Kasumi-1 (cell line): Measurements from ENCODE around the gene ALLC.
A peak's percentile ranks its signal among the peaks of the same experiment; 100 is the strongest.

Source experiments
- DNase-seq, 2 experiments: peaks; one replicate each; lab custom pipeline; 2025; lab: John Stamatoyannopoulos, UW

Gene ALLC

GRCh38 chr2:3725458-3726250 is 67.7 kb downstream of the ALLC start:
- DNase-seq: no peak

DNA sequence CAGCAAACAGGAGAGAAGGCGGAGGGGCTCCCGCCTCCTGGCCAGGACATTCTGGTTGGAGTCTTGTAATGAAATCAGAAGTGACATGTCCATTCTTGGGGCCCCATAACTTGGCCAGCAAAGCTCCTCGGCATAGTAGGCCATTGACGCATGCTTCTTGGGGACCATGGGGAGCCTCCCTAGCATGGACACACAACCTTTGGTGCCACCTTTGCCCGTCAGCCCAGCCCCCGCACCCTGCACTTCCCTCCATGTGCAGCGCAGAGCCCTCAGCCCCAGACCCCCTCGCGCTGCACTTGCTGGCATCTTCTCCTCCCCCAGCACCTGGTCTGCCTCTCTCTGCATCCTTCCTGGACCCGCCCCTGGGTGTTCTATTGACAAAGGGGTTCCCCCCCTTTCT is 68.5 kb downstream of the ALLC start:
- DNase-seq: no peak

DNA sequence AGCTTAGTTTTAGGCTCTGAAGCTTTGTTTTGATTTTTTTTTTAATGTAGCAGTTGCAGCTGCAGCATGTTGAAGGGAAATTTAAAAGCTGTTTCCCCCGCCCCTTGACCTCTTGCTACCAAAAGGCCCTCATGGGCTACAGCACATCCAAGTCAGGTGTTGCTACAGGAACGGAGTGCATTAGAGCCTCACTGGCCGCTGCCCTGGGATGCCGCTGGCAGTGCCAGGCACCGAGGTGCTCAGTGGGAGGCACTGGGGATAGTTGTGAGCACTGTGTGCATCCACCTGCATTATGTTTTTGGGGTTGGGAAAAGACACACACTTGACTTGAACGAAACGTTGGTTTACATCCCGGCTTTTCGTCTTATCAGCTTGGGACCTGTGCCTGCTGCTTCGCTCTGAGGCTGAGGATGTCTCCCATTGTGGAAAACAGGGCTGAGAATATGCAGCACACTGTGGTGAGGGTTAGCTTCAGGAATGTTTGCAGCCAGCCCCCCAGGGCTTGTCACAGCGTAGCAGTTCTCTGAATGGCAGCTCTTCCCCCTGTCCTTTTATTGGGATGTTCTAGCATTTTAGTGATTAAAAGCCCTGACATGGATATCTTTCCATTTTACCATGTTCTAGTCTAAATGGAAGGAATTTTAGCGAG is 69.5 kb downstream of the ALLC start:
- no peak for DNase-seq

GRCh38 chr2:3728104-3729054 is 70.4 kb downstream of the ALLC start:
- DNase-seq: peak; percentile 88 to 90

DNA sequence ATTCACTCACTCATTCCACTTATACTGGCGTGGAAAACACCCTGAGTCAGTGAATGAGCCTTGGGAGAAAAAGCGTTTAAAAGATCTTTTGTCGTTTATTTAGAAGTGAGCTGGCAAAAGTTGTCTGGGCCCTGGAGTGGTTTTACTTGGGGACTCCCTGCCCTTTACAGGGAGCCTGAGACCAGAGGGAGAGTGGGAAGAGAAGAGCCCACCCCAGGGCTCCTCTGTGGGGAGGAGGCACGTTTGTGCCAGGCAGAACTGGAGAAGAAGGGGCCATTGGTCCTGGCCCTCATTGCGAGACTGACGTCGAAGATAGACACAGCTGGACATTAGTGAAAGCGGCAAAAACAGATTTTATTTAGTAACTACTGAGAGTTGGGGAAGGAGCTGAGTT is 71.1 kb downstream of the ALLC start:
- no peak for DNase-seq

DNA sequence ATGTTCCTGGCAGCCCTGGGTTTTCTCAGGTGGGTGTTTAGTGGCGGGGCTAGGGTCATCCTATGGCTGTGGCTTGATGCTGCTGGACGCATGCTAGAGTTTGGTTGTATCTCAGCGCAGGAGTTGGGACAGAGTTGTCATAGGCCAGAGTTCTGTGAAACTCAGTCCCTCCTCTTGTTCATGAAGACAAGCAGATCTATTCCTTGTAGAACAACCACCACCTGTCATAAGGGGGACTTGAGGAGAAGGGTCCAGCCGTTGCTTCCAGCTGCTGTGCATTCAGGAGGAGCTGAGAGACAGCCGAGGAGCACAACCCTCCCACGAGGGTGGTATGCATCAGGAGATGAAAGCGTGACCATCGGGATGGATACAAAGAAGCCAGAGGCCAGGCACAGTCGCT is 71.8 kb downstream of the ALLC start:
- DNase-seq: no peak

- DNase-seq: no peak
Measured at GRCh38 chr2:3730646-3731045, 72.6 kb downstream of the ALLC start.

DNA sequence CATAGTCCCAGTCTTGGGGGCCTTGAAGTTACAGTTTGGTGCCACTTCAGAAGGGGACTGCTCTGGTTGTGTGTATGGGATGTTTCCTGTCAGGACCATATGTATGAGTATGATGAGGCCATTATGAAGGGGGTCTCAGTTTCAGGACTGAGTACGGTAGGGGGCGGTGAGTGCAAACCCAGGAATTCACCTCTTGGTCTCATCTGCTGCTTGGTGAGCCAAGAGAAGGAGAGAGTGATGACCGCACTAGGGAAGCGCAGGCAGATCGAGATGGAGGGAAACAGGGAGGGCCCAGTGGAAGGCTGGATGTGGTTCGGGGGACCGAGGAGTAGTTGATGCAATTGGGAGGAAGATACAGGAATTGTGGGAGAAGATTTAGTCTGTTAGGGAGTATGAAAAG is 73.8 kb downstream of the ALLC start:
- no peak for DNase-seq

- DNase-seq: no peak
Measured at GRCh38 chr2:3736112-3736511, 78.1 kb downstream of the ALLC start.

DNA sequence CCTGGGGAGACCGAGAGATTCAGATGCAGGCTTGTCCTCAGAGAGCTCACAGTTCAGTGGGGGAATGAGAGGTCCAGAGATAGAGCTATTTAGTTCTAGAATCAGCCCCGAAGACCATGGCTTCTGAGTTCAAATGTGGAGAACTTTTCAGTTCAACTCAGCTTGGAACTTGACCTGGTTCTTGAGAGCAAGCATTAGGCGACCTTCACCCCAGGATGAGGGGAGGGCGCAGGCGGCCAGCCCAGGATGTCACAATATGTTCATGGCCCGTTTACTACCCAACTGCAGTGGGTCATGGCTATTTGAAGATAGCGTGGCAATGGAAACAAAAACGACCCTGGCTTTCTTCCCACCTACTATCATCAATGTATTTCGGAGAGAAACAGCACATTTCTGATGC is 79.1 kb downstream of the ALLC start:
- DNase-seq: no peak

DNA sequence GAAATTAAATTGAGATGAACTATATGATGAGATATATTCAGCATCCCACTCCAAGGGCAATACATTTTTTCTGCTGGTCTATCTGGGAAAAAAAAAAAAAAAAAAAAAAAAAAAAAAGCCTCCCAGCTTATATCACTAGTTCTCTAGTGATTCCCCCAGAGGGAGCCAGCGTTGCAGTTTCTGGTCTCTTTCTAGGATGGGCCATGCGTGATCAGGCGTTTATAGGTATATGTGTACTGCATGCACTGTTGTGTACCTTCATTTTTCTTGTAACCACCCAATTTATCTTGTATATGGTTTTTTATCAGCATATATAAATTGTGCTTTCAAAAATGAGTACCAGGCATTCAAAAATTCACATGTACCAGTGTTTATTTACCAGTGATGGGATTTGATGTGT is 80.5 kb downstream of the ALLC start:
- DNase-seq: peak; percentile 58 to 60

DNA sequence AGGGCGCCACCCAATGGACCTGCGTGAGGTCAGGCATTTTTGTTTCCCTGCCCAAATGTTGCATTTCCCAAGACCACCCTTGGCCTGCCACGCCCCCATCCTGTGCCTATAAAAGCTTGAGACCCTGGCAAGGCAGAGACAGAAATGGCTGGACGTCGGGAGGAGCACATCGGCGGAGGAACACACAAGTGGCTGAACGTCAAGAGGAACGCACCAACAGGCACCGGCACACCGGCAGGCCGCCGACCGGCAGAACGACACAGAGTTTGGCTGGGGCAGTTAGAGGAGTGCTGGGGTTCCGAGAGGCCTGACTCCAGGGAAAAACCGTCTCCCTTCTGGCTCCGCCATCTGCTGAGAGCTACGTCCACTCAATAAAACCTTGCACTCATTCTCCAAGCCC is 81.3 kb downstream of the ALLC start:
- DNase-seq: no peak

DNA sequence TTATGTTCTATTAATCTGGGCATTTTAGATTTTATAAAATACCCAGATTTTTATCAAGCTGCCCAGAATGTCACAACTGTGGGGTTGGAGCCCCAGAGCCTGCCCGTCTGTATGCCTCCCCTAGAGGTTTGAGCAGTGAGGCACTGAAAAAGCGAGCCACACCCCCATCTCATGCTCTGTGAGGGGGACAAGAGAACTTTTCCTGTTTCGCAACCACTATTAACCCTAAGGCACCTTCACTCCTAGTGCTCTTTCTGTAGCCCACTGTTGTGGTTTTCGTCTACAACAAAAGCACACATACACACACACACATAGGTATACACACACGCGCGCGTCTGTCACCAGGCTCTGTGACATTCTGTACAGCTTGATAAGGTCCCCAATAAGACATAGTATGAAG is 83.4 kb downstream of the ALLC start:
- peak; percentile 6 to 14 for DNase-seq

DNA sequence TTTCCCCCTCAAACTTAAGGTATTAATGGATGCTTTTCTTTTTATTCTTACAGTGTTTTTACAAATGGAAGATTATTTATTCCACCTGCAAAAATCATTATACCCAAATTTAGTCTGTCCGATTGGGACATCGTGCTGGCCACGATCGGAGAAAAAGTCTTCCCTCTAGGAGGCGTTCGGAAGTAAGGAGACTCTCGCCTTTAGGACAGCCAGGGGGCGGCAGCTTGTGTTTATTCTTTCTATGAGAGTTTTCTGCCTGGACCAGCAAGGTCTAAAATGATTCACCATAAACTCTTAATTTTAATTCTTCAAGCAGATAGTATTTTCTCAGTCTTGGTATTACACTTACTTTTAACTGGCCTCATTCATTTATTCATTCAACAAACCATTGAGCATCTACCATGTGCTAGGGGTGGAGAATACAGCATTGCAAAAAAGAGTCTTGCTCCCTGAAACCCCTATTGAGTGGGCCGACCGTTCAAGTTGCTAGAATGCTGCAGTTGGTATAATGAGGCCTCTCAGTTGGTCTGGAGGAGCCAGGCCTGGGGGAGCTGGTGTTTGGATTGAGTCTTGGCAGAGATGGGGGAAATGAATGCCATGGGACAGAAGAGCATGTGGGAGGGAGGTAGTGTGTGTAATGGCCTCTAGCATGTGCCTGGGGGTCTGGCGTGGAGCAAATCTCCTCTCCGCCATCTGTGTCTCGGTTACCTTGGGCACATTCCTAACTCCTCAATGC is 84.0 kb downstream of the ALLC start:
- DNase-seq: no peak

GRCh38 chr2:3742743-3743508 is 84.9 kb downstream of the ALLC start:
- DNase-seq: no peak

- DNase-seq: no peak
Measured at GRCh38 chr2:3743951-3744555, 86.1 kb downstream of the ALLC start.

DNA sequence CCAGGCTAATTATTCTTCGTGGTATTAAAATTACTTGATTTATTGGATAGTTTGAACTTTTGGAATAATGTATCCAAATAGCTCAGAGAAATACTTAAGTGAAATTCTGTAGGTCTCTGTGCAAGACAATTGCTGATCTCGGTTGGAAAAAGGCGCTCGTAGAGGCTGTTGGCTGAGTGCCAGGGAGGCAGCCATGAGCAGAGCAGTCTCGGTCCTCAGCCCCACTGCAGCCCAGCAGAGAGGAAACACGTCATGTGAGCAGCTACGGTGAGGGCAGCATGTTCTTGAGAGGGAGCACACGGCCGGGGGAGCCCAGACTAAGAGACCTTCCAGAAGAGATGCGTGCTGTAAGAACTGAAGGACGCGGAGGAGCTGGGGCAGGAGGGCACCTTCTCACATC is 87.9 kb downstream of the ALLC start:
- DNase-seq: no peak

GRCh38 chr2:3747032-3747654 is 89.1 kb downstream of the ALLC start:
- no peak for DNase-seq

DNA sequence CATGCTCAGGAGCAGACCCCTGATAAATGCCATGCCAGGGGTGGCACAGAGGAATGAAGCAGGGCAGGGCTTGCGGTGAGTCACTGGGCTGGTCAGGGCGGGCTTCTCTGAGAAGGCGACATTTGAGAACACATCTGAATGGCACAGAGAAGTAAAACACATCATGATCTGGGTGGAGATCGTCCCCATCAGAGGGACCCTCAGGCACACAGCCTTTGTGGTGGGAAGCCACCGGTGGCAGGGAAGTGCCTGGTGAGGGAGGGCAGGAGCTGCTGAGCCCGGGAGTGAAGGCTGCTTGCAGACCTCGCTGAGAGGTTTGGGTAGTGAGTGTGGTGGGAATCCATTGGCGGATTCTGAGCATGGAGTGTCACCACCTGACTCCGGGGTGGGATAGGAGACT is 89.8 kb downstream of the ALLC start:
- DNase-seq: no peak

GRCh38 chr2:3749201-3749600 is 91.2 kb downstream of the ALLC start:
- DNase-seq: no peak
